ENCODE results near the gene PRSS22. TPM values are rescaled to one million over a fixed set of nuclear protein-coding genes. Genes with fewer than 3 reads are reported as not detected.

The PRSS22 gene
- polyA plus RNA-seq, 1 of the 3 experiments (the other 2 are of a cell fraction) = not detected

DNA sequence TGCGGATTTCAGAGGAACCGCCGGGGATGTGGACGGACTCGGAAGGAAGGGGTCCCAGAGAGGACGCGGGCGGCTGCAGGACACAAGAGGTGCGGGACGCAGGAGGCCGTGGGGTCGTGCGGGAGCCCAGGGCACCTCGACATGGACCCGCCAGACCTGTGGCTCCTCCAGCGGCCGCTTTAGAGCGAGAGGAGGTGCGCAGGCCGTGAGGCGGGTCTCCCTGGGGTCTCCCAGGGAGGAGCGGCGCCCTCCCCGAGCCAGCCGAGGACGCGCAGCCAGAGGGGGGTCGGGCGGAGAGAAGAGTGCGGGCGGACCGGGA, 46.9 kb upstream of the PRSS22 start:
- H3K4me2 ChIP-seq = peak overlapping the region; percentile 98
- H3K27ac ChIP-seq (ENCODE audit: low read depth in 2 of 2, low read length in 1 of 2) = peak overlapping the region; percentile 72 to 80
- POLR2A ChIA-PET = no interaction called here
- no peaks in the 10 kb centered on the region for H3K27me3 ChIP-seq (ENCODE audit: insufficient read depth)
- H3F3A ChIP-seq (replicated peaks; ENCODE audit: insufficient read depth) = peaks cover 20% of the 10 kb centered on the region
- DNase-seq = no peak
- CTCF ChIA-PET = no interaction called here
- WGBS (ENCODE audit: low lambda C conversion rate) = 0% methylated on average over 1 of the region's 32 CpGs
- no peaks in the 10 kb centered on the region for H4K20me1 ChIP-seq (ENCODE audit: insufficient read depth)
- peak overlapping the region; percentile 73 to 95 for H3K4me3 ChIP-seq (ENCODE audit: low read depth in 2 of 2, low read length in 1 of 2)
- peak overlapping the region; percentile 88 for H3K9ac ChIP-seq
- no peaks in the 10 kb centered on the region for H3K9me2 ChIP-seq
- H3K4me1 ChIP-seq (ENCODE audit: control insufficient read depth in 1 of 2, insufficient read depth in 2 of 2, low read depth in 1 of 2, low read length in 1 of 2) = peaks cover 6 to 8% of the 10 kb centered on the region in 2 experiments; a peak in 2 of 4 replicates
- H3K36me3 ChIP-seq (replicated peaks in 1 of 2; ENCODE audit: control insufficient read depth in 1 of 2, insufficient read depth in 2 of 2, low read length in 1 of 2) = no peaks in the 10 kb centered on the region
- TF ChIP-seq SMC3 (IDR thresholded peaks at IDR 0.05; ENCODE audit: low read depth, low read length) (no peak), TCF12 (IDR thresholded peaks at IDR 0.05) (no peak; the same call in 1 of the 2 replicates), YY1 (IDR thresholded peaks at IDR 0.05; ENCODE audit: low read depth) (no peak), JUND (IDR thresholded peaks at IDR 0.05) (no peak), SIN3A (IDR thresholded peaks at IDR 0.05; ENCODE audit: borderline replicate concordance, low read depth, low read length) (no peak), RCOR1 (IDR thresholded peaks at IDR 0.05; ENCODE audit: low read length) (no peak), RAD21 (IDR thresholded peaks at IDR 0.05; ENCODE audit: low read length) (no peak), NRF1 (IDR thresholded peaks at IDR 0.05; ENCODE audit: low read depth, low read length) (no peak), EZH2phosphoT487 (IDR thresholded peaks at IDR 0.05; ENCODE audit: borderline replicate concordance, low read depth) (no peak), GABPA (IDR thresholded peaks at IDR 0.05; ENCODE audit: low read depth) (no peak), TEAD4 (IDR thresholded peaks at IDR 0.05; ENCODE audit: borderline replicate concordance, insufficient read depth) (no peak)
- TF ChIP-seq, protein P1, sequence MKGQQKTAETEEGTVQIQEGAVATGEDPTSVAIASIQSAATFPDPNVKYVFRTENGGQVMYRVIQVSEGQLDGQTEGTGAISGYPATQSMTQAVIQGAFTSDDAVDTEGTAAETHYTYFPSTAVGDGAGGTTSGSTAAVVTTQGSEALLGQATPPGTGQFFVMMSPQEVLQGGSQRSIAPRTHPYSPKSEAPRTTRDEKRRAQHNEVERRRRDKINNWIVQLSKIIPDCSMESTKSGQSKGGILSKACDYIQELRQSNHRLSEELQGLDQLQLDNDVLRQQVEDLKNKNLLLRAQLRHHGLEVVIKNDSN (IDR thresholded peaks at IDR 0.05; ENCODE audit: borderline replicate concordance, low read depth) = no peak
- TF ChIP-seq, protein P2, sequence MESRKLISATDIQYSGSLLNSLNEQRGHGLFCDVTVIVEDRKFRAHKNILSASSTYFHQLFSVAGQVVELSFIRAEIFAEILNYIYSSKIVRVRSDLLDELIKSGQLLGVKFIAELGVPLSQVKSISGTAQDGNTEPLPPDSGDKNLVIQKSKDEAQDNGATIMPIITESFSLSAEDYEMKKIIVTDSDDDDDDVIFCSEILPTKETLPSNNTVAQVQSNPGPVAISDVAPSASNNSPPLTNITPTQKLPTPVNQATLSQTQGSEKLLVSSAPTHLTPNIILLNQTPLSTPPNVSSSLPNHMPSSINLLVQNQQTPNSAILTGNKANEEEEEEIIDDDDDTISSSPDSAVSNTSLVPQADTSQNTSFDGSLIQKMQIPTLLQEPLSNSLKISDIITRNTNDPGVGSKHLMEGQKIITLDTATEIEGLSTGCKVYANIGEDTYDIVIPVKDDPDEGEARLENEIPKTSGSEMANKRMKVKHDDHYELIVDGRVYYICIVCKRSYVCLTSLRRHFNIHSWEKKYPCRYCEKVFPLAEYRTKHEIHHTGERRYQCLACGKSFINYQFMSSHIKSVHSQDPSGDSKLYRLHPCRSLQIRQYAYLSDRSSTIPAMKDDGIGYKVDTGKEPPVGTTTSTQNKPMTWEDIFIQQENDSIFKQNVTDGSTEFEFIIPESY (IDR thresholded peaks at IDR 0.05; ENCODE audit: borderline replicate concordance, low read depth) = no peak
- TF ChIP-seq, protein P3, sequence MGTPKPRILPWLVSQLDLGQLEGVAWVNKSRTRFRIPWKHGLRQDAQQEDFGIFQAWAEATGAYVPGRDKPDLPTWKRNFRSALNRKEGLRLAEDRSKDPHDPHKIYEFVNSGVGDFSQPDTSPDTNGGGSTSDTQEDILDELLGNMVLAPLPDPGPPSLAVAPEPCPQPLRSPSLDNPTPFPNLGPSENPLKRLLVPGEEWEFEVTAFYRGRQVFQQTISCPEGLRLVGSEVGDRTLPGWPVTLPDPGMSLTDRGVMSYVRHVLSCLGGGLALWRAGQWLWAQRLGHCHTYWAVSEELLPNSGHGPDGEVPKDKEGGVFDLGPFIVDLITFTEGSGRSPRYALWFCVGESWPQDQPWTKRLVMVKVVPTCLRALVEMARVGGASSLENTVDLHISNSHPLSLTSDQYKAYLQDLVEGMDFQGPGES (IDR thresholded peaks at IDR 0.05; ENCODE audit: low read depth, low read length) = no peak
- TF ChIP-seq, protein P4, sequence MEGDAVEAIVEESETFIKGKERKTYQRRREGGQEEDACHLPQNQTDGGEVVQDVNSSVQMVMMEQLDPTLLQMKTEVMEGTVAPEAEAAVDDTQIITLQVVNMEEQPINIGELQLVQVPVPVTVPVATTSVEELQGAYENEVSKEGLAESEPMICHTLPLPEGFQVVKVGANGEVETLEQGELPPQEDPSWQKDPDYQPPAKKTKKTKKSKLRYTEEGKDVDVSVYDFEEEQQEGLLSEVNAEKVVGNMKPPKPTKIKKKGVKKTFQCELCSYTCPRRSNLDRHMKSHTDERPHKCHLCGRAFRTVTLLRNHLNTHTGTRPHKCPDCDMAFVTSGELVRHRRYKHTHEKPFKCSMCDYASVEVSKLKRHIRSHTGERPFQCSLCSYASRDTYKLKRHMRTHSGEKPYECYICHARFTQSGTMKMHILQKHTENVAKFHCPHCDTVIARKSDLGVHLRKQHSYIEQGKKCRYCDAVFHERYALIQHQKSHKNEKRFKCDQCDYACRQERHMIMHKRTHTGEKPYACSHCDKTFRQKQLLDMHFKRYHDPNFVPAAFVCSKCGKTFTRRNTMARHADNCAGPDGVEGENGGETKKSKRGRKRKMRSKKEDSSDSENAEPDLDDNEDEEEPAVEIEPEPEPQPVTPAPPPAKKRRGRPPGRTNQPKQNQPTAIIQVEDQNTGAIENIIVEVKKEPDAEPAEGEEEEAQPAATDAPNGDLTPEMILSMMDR (IDR thresholded peaks at IDR 0.05) = no peak
- no peaks in the 10 kb centered on the region for H3K9me3 ChIP-seq
- peaks cover 3% of the 10 kb centered on the region; the same call in 1 of the 2 replicates for H3K79me2 ChIP-seq (ENCODE audit: insufficient read depth)
- peak overlapping the region; percentile 72; the same call in 1 of the 2 replicates for H2AFZ ChIP-seq (ENCODE audit: low read depth)

Data from SK-N-SH (cell line).